NB4 (cell line): ENCODE measurements around the gene PNMT.
A peak's percentile ranks its signal among the peaks of the same experiment; 100 is the strongest.

Source experiments
- DNase-seq: peaks from one replicate; pipeline ENCODE4 v3.0.0; 2010; ENCODE audit warnings: low read depth
- H3K4me3 ChIP-seq: one replicate; pipeline ENCODE4 v1.5.1; 2011; ENCODE audit warnings: mild to moderate bottlenecking, low read depth, low read length, moderate library complexity
- MYC ChIP-seq: IDR thresholded peaks from 2 replicates; pipeline ENCODE4 v1.6.1; 2011; ENCODE audit warnings: low read depth, low read length
- POLR2A ChIP-seq: IDR thresholded peaks from 2 replicates; pipeline ENCODE4 v1.6.1; 2011; ENCODE audit warnings: mild to moderate bottlenecking; ENCODE audit not compliant: insufficient read length; ENCODE audit errors: extremely low read depth
- TF ChIP-seq, protein P1 (sequence below): IDR thresholded peaks from 2 replicates; pipeline ENCODE4 v1.6.1; 2011; ENCODE audit warnings: low read depth, low read length
- TF ChIP-seq, protein P2 (sequence below): IDR thresholded peaks from one replicate; pipeline ENCODE4 v1.5.1; 2012; ENCODE audit warnings: low read depth, low read length

The PNMT gene

DNA sequence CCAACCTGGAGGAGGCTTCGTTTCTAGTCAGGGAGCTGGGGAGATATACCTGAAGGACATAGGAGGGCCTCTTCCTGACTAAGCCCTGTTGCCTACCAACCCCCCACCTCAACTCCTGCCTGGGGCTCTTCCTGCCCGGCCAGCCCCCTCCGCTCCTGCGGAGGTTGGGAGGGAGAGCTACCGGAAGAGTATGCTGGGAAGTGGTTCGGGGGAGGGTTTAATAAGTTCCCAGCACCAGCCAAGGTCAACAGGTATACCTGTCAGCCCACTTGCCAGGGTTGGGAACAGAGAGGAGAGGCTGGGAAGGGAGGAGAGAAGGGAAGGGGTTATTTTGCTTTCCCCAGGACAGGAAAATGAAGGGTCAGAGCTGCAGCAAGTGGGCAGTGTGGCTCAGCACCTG is 36.9 kb upstream of the PNMT start:
- DNase-seq = no peak
- TF ChIP-seq, protein P1, sequence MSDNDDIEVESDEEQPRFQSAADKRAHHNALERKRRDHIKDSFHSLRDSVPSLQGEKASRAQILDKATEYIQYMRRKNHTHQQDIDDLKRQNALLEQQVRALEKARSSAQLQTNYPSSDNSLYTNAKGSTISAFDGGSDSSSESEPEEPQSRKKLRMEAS = no peak
- TF ChIP-seq MYC (no peak), POLR2A (no peak)
- TF ChIP-seq, protein P2, sequence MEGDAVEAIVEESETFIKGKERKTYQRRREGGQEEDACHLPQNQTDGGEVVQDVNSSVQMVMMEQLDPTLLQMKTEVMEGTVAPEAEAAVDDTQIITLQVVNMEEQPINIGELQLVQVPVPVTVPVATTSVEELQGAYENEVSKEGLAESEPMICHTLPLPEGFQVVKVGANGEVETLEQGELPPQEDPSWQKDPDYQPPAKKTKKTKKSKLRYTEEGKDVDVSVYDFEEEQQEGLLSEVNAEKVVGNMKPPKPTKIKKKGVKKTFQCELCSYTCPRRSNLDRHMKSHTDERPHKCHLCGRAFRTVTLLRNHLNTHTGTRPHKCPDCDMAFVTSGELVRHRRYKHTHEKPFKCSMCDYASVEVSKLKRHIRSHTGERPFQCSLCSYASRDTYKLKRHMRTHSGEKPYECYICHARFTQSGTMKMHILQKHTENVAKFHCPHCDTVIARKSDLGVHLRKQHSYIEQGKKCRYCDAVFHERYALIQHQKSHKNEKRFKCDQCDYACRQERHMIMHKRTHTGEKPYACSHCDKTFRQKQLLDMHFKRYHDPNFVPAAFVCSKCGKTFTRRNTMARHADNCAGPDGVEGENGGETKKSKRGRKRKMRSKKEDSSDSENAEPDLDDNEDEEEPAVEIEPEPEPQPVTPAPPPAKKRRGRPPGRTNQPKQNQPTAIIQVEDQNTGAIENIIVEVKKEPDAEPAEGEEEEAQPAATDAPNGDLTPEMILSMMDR = no peak
- no peak overlapping the region for H3K4me3 ChIP-seq

GRCh38 chr17:39632153-39632941 is 35.9 kb upstream of the PNMT start:
- TF ChIP-seq, protein P2 = no peak
- TF ChIP-seq, protein P1 = peak; percentile 16; the same call in 1 of the 2 replicates
- TF ChIP-seq MYC (0 out of 2 replicates have a peak, but pooled peaks have one; percentile 27), POLR2A (no peak)
- no peak overlapping the region for H3K4me3 ChIP-seq
- DNase-seq = peak; percentile 61

GRCh38 chr17:39633570-39634183 is 34.6 kb upstream of the PNMT start:
- no peak overlapping the region for H3K4me3 ChIP-seq
- TF ChIP-seq MYC (no peak), POLR2A (no peak)
- TF ChIP-seq, protein P2 = no peak
- TF ChIP-seq, protein P1 = no peak
- DNase-seq = no peak

GRCh38 chr17:39634384-39634871 is 33.8 kb upstream of the PNMT start:
- peak; percentile 65 for DNase-seq
- no peak for TF ChIP-seq MYC
- TF ChIP-seq, protein P2 = peak; percentile 68
- no peak for TF ChIP-seq POLR2A
- TF ChIP-seq, protein P1 = no peak
- no peak overlapping the region for H3K4me3 ChIP-seq

DNA sequence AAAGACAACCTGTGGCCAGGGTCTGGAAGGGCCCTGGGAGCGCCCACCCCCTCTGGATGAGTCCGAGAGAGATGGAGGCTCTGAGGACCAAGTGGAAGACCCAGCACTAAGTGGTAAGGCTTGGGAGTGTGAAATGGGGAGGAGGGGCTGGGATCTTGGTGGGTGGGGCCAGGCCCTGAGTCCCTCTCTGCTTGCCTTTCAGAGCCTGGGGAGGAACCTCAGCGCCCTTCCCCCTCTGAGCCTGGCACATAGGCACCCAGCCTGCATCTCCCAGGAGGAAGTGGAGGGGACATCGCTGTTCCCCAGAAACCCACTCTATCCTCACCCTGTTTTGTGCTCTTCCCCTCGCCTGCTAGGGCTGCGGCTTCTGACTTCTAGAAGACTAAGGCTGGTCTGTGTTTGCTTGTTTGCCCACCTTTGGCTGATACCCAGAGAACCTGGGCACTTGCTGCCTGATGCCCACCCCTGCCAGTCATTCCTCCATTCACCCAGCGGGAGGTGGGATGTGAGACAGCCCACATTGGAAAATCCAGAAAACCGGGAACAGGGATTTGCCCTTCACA is 32.6 kb upstream of the PNMT start:
- H3K4me3 ChIP-seq = no peak overlapping the region
- DNase-seq = peak; percentile 51
- TF ChIP-seq, protein P2 = no peak
- no peak for TF ChIP-seq MYC
- TF ChIP-seq, protein P1 = no peak
- TF ChIP-seq POLR2A = no peak
